ENCODE measurements around the gene SLC25A52.

- TF ChIP-seq EZH2 (IDR thresholded peaks at IDR 0.05; ENCODE audit: borderline replicate concordance, low read depth, low read length, severe bottlenecking) = no peak
- no peak for TF ChIP-seq CTCF (IDR thresholded peaks at IDR 0.05; ENCODE audit: borderline replicate concordance, extremely low read depth, low read length, poor library complexity, severe bottlenecking)
These were observed 17.8 kb upstream of the SLC25A52 start for GRCh38 chr18:31778391-31778950.

Data from DND-41 (cell line).